Stromal cell of bone marrow (primary cell): Measurements from ENCODE around the gene LHFPL4.
"Not testable (repeated sequence)": the region's sequence is repeated elsewhere in the genome, so short reads cannot be mapped to it uniquely, and the experiment has no call there.

Source experiments
- DNase-seq: peaks from one replicate; pipeline ENCODE4 v3.0.0-alpha.2; 2012; ENCODE audit warnings: low read depth

LHFPL4 gene

DNA sequence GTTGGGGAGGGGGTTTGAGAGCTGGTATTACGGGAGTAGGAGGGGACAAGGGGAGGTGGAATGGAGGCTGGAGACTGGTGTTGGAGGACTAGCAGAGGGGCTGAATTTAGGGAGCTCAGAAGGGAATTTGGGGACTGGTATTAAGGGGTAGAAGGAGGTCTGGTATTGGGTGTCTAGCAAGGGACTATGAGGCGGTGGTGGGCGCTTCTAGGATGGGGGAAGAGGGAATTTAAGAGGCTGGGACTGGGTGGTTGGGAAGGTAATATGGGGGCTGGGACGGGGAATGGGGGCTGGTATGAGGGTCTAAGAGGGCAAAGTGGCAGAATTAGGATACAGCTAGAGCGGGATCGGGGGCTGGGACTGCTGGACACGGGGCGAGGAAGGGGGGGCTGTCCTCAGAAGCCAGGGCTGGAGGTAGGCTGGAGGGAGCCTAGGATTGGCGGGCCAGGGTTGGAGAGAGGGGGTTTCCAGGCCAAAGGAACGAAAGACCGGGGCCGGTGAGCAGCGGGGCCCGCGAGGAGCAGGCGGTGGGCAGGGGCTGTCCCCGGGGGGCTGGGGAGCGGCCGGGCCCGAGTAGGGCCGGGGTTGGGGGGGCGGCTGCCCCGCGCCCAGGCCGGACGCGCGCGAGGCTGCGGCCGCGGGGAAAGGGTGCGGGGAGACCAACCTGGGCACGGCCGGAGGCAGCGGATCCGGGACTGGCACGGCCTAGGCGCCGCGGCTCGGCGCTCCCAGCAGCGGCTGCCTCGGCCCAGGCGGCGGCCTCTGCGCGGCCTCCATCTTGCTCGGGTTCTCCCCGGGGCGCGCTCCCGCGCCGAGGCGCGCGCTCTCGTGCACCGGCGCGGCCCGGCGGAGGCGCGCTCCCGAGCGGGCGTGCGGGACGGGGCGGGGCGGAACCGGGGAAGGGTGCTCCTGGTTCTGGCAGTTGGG is at the start of gene LHFPL4:
Gene LHFPL4 (minus strand): TSS at position 802 of the 927 bp plus-strand sequence. CDS start 1,143 bp downstream, outside the sequence.
- DNase-seq: no peak

DNA sequence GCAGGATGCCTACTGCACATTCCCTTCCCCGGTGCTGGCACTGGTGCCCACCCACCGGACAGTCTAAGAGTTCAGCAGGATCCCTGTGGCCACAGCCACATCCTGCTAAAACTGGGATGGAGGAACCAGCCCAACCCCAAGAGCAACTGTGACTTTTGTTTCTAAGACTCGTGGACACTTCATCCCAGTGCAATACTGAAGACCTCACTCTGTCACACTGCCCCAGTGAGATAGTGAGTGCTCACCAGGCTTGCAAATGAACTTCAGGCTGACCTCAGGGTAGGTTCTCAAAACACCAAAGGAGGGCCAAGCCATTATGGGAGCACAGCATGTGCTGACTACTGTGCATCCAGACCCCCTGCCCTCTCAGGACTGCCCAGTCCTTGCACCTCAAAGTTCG is 49.0 kb upstream of the LHFPL4 start:
- no peak for DNase-seq

DNA sequence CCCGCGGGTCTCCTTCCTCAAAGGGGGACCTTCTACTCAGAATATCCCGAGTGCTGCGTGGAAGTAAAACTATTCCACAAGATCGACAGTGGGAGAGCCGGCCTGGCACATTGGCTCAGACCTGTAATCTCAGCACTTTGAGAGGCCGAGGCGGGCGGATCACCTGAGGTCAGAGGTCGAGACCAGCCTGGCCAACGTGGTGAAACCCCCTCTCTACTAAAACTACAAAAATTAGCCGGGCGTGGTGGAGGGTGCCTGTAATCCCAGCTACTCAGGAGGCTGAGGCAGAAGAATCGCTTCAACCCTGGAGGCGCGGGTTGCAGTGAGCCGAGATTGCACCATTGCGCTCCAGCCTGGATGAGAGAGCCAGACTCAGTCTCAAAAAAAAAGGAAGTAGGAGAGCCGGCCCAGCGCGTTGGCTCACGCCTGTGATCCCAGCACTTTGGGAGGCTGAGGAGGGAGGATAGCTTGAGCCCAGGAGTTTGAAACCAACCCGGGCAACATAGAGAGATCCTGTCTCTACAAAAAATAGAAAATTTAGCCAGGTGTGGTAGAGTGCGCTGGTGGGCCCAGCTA is 47.5 kb upstream of the LHFPL4 start:
- DNase-seq: not testable (repeated sequence)

DNA sequence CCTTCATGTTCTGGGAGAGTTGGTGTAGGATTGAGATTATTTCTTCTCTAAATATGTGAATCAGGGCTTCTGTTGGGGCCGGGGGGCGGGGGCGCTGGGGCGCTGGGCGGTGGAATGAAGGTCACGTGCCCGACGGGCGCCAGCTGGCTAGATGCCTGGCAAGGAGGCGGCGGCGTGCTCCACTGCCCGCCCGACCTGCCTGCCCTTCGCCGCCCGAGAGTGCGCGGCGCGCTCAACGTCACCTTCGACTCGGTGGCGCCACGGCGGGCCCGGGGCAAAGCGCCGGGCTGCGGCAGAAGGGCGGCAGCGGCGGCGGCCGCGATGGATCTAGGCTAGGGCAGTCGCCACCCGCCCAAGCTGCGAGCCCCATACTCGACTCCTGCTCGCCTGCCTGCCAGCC is 47.0 kb upstream of the LHFPL4 start:
- DNase-seq: no peak

DNA sequence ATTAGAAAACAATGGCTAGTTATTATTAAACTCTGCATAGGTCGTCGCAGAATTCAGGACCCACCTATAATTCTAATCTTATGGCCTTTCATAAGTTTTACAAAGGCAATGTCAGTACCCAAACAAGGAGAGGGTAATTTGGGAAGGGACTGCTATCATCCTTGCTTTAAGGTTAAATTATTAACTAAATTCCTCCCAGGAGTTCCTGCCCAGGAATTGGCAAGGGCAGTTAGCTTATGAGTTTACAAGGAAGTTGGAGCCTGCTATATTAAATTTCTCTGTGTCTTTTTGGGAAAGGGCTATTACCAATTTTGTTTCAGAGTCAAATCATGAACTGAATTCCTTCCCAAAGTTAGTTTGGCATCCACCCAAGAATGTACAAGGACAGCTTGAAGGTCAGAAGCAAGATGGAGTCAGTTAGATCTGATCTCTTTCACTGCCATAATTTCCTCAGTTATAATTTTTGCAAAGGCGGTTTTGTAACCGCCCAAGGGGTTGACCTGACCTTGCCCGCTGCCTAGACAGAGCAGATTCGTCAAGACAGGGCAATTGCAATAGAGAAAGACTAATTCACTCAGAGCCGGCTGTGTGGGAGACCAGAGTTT is 45.3 kb upstream of the LHFPL4 start:
- no peak for DNase-seq

DNA sequence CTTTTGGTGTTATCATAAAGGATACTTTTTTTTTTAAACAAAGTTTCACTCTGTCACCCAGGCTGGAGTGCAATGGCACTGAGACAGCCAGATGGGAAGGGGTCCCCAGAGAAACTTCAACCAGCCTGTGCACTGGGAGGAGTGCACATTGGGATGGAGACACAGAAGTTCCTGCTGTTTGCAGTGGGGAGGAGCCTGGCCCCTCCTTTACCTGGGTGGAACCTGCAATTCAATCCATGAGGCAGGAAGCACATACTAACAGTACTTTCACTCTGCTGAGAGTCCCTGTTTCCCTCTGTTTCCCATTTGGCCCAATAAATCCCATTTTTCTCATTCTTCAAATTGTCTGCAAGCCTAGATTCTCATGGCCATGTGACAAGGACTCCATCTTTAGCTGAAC is 42.3 kb upstream of the LHFPL4 start:
- DNase-seq: no peak

DNA sequence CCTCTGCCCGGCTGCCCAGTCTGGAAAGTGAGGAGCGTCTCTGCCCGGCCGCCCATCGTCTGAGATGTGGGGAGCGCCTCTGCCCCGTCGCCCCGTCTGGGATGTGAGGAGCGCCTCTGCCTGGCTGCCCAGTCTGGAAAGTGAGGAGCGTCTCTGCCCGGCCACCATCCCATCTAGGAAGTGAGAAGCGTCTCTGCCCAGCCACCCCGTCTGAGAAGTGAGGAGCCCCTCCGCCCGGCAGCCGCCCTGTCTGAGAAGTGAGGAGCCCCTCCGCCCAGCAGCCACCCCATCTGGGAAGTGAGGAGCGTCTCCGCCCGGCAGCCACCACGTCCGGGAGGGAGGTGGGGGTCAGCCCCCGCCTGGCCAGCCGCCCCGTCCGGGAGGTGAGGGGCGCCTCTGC is 38.2 kb upstream of the LHFPL4 start:
- DNase-seq: not testable (repeated sequence)

DNA sequence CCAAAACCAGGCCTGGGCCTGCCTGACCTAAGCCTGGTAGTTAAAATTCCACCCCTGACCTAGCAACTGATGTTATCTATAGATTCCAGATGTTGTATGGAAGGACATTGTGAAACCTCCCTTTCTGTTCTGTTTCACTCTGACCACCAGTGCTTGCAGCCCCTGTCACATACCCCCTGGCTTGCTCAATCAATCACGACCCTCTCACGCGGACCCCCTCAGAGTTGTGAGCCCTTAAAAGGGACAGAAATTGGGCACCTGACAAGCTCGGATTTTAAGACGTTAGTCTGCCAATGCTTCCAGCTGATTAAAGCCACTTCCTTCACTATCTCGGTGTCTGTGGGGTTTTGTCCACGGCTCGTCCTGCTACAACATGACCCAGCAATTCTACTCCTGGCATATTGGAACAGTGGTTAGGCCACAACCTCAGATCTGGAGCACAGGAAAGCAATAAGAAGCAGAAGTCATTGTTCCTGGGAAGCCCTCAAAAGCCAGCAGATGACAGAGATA is 36.7 kb upstream of the LHFPL4 start:
- no peak for DNase-seq

DNA sequence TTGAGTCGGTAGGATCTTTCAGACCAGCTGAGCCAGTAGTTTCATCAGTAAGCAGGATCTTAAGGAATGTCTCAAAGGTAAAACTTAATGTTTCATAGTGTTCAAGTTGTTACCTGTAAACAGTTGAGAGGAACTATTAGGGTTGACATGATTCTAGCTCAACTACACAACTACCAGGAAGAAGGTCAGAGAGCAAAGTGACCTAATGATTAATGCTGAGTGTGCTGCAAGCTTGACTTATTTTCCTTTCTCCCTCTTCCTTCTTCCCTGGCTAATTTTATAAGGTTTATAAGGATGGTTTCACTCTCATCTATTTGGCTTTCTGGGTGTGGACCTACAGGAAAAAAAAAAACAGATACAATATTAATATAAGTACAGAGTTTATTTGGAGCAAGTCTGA is 30.2 kb upstream of the LHFPL4 start:
- DNase-seq: no peak

DNA sequence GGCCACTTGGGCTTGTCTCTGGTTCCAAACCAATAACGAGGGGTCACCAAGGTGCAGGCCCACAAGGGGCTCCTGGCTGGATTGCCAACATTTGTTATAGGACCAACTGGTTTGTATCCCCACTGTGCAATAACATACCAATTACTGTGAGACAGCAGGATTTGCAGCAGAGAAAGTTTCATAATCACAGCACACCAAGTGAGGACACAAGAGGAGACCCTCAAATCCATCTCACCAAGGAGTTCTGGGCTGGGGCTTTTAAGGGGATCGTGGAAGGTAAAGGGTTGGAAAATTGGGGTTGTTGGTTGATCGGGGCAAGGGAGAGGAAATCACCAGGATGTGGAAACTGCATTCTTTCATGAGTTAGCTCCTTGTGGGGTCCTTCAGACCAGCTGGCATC is 29.7 kb upstream of the LHFPL4 start:
- no peak for DNase-seq

DNA sequence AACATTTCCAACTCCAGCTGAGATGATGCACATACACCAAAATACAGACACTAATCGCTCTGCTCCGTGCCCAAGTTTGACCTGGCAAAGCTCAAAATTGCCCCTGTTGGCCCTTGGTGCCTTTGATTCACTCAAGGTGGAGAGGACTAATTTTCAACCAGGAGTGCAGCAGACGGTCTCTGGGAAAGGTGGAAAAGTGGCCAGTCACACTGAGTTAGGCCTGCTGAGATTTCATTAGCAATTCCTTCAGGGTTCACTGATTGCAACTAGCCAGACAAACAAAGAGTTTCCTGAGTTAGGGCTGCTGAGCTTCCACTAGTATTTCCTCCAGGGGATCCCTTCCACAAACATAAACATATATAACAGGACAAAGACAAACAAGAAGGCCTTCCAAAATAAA is 28.7 kb upstream of the LHFPL4 start:
- no peak for DNase-seq

DNA sequence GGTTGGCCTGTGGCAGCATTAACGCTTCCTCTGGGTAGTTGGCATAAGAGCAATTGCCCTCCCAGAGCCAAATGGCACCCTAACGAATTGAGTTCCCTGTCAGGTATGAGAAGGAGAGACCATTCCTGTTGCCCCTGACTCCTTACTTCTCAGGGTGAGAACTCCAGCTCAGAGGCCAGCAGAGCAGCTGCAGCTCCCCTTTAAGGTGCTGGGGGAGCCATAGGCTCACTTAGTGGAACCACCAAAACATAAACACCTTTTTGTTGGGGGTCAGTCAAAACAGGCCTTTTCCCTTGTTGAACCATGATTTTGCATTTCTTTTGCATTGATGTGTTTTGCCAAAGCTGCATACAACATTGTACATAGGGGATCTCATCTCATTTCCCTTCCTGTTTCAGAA is 28.1 kb upstream of the LHFPL4 start:
- no peak for DNase-seq

DNA sequence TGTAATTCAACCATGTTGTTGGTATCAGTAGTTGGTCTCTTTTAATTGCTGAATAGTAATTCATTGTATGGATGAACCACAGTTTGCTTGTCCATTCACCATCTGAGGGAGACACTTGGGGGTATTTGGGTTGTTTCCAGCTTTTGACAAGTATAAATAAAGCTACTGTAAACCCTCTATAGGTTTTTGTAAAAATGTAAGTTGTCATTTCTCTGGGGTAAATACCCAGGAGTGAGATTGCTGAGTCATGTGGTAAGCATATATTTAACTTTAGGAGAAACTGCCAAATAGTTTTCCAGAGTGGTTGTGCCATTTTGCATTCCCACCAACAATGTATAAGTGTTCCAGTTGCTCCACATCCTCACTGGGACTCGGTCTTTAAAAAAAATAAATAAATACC is 15.4 kb upstream of the LHFPL4 start:
- no peak for DNase-seq

DNA sequence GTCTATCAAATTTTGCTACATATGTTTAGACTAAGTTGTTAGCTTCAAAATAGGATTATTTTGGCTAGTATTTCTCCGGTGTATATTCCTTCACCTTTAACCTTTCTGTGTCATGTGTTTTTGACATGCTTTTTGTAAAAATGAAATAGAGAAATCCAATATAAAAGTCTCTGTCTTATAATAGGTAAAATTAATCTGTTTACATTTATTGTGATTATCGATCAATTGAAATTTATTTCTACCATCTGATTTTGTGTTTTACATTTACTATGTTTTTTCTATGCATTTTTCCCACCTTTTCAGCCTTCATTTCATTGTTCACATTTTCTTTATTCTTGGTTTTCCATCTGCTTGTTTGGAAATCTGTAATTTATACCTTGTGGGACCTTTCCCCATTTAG is 11.7 kb upstream of the LHFPL4 start:
- DNase-seq: no peak

DNA sequence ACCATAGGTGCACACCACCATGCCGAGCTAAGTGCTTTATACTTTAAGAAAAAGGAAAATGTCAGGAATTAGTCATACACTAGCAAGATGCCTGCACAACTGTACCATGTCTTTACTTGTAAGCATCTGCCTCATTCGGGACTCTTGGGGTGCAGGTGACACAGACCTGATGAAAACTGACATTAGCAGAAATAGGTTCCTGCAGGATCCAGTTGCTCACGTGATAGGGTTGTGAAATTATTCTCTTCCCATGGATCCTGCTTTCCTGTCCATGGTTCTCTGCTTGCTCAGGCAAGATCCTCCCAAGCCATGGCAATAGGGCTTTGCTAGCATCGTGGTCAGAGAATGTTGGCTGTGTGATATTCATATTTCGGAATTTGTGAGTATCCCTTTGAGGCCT is 10.2 kb upstream of the LHFPL4 start:
- no peak for DNase-seq

DNA sequence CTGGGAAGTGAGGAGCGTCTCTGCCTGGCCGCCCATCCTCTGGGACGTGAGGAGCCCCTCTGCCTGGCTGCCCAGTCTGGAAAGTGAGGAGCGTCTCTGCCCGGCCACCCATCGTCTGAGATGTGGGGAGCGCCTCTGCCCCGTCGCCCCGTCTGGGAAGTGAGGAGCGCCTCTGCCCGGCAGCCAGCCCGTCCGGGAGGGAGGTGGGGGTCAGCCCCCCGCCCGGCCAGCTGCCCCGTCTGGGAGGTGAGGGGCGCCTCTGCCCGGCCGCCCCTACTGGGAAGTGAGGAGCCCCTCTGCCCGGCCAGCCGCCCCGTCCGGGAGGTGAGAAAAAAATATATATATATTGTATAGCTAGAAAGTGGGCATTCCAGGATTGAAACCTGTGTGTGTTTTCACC is 6.4 kb upstream of the LHFPL4 start:
- not testable (repeated sequence) for DNase-seq

DNA sequence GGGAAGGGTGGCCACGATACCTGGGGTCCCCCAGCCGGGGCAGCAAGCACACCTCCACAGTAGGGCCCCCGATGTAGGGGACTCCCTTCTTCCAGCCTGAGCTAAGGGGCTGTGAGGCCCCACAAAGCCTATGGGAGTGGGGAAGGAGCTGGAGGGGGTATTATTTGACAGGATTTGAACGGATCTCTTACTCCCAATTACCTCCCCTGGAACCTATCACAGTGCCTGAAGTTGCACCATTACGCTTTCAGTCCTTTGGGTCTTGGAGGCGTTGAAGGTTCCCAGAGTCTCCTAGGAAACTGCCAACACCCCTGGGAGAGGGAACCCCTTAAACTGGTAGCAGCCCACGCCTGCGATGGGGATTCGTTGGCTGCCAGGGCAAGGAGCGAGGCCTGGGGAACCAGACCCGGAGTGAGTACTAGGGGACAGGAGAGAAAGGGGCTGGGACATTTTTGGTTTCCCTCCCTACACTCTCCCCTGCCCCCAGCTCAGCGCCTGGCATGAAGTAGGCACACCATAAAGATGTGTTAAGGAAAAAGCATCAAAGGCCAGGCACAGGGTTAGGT is 409 bp upstream of the LHFPL4 start:
- DNase-seq: no peak

DNA sequence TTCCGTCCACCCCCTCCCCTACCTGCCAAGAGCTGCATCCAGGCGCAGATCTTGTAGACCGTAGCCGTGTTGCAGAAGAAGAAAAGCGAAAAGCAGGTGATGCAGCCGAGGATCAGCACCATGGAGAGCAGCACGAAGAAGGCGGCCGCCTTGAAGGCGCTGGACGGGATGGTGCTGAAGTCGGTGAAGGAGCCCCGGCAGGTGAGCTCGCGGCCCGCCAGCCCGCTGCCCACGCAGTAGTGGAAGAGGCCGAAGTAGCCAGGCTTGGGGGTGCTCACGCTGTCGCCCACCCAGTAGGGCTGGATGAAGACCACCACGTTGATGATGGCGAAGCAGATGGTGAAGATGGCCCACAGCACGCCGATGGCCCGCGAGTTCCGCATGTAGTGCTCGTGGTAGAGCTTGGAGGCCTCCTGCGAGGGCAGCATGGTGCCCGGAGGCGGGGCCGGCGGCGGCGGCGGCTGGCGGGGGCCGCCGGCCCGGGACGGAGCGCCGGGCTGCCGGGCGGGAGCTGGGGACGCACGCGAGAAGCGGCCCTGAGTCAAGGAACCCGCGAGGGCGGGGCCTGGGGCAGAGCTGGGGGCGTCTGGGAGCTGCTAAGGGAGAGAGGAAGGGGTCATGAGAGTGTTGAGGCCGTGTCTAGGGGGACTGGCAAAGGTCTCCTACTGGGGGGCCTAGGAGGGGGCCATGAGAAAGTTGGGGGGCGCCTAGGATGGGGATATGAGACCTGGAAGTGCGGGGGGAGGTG is 1.2 kb downstream of the LHFPL4 start:
- peak; percentile 8 for DNase-seq

DNA sequence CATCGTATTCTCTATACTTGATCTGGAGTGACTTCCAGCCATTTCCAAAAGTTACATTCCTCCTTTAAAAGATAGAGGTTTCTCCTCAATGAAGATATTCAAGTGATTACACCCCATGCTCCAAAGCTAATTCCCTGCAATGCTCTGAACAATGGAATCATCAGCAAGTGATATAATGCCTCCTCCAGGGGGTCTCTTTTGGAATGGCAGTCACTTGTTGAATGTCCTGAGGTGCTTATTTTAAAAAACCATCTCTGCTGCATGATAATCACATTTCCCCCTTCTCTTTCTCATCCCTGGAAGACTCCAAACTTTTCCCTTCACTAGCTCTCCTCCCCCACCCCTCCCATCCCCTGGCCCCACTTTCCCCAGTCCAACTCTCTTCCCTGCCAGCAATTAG is 2.6 kb downstream of the LHFPL4 start:
- no peak for DNase-seq

DNA sequence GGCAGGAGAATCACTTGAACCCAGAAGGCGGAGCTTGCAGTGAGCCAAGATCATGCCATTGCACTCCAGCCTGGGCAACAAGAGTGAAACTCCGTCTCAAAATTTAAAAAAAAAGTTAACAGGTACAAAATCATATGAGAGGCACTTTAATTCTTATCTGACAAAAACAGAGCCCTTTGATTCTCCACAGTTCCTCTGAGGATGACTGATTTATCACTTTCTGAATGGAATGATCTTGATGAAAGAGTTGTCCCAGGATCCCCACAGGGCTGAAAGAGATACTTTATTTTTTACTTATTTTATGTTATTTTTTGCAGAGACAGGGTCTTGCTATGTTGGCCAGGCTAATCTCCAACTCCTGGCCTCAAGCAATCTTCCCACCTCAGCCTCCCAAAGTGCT is 4.0 kb downstream of the LHFPL4 start:
- DNase-seq: no peak

DNA sequence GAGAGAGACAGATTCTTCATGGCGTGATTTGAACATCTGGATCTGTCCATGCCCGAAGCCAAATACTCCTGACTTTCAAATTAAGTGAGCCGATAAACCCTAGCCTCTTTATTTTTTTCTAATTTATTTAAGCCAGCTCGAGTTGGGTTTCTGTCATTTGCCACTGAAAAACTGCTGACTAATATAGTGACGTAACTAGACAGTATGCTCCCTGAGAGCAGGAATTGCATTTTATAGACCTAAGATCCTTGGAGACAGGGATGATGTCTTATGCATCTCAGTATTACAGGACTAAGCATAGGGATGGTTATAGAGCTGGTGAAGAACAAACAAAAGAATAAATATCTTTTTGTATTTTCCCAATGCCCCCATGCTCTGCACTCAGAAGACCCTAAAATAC is 4.6 kb downstream of the LHFPL4 start:
- no peak for DNase-seq

DNA sequence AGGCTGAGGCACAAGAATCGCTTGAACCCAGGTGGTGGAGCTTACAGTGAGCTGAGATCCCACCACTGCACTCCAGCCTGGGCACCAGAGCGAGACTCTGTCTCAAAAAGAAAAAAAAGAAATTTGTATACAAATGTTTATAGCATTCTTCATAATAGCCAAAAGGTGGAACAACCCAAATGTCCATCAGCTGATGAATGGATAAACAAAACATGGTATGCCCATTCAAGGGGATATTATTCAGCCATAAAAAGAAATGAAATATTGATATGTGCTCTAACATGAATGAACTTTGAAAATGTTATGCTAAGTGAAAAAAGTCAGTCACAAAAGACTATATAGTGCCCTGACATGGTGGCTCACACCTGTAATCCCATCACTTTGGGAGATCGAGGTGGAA is 11.4 kb downstream of the LHFPL4 start:
- DNase-seq: no peak
